ENCODE results near the gene MAGI1. TPM values are rescaled to one million over a fixed set of nuclear protein-coding genes. Genes with fewer than 3 reads are reported as not detected.

MAGI1 gene
- total RNA-seq, 1 experiment from 2014 or later, result 38.6 TPM

DNA sequence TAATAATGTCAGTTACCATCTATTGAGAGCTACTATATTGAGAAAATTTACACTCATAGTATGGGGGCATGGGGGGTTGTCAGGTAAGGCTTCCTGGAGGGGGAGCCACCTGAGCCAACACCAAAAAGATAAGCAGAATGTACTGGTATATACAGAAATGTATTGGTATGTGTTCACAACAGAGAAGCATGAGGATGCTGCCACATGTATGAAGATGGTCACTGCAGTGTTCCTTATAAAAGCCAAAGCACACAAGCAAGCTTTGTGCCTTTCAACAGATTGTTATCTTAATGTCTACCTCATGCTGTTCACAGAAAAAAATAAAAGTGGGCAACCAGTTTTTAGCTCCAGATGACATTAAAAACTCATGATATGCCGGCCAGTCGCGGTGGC, 149.0 kb downstream of the MAGI1 start:
- Histone ChIP-seq H3K4me2 (ENCODE audit: low read length) (peak overlapping the region; percentile 38), H3K27ac (ENCODE audit: low read depth, low read length) (no peak overlapping the region; the same call in 1 of the 2 replicates), H3K36me3 (ENCODE audit: control insufficient read depth in 1 of 2, insufficient read depth in 2 of 2, low read length in 2 of 2) (no peaks in the 10 kb centered on the region), H3K9me2 (ENCODE audit: insufficient read depth) (no peaks in the 10 kb centered on the region), H2AFZ (ENCODE audit: low read depth, low read length, poor library complexity, severe bottlenecking) (no peak overlapping the region), H3K4me1 (ENCODE audit: control insufficient read depth in 1 of 2, insufficient read depth in 2 of 2, low read length in 2 of 2) (peaks cover 9 to 10% of the 10 kb centered on the region in 2 experiments; a peak in 3 of 4 replicates), H4K20me1 (ENCODE audit: insufficient read depth) (no peaks in the 10 kb centered on the region; the same call in 1 of the 2 replicates), H3K9me3 (ENCODE audit: control insufficient read depth in 1 of 2, insufficient read depth in 1 of 2, low read depth in 1 of 2, low read length in 2 of 2) (no peaks in the 10 kb centered on the region), H3K79me2 (ENCODE audit: insufficient read depth, low read length) (0 out of 2 replicates have a peak, but pooled peaks cover 15% of the 10 kb centered on the region), H3K9ac (ENCODE audit: low read length) (no peak overlapping the region), H3K4me3 (replicated peaks in 1 of 2; ENCODE audit: low read depth in 1 of 2, low read length in 2 of 2) (no peak overlapping the region), H3K27me3 (ENCODE audit: insufficient read depth, low read length) (no peaks in the 10 kb centered on the region)
- CTCF ChIA-PET, result no interaction called here
- RAD21 ChIA-PET (ENCODE audit: low non-redundant PET in 1 of 2, low total read pairs in 2 of 2, uncharacterized antibody in 2 of 2, unreplicated experiment in 2 of 2), result no interaction called here
- DNase-seq (ENCODE audit: low read depth, low spot score) (no peak), ATAC-seq (peak; percentile 30; the same call in 1 of the 2 replicates)
- no peak for TF ChIP-seq SRF (IDR thresholded peaks at IDR 0.05; ENCODE audit: low read depth)
- no peak for TF ChIP-seq SIN3A (IDR thresholded peaks at IDR 0.05; ENCODE audit: low read depth)
- no peak for TF ChIP-seq RAD21 (IDR thresholded peaks at IDR 0.05; ENCODE audit: low read depth)
- no peak for TF ChIP-seq EZH2phosphoT487 (IDR thresholded peaks at IDR 0.05; ENCODE audit: borderline replicate concordance)
- TF ChIP-seq ZFX (IDR thresholded peaks at IDR 0.05), result no peak
- TF ChIP-seq EZH2 (IDR thresholded peaks at IDR 0.05), result no peak
- TF ChIP-seq ZNF274 (IDR thresholded peaks at IDR 0.05; ENCODE audit: low read depth, low read length), result no peak
- TF ChIP-seq, protein P1, sequence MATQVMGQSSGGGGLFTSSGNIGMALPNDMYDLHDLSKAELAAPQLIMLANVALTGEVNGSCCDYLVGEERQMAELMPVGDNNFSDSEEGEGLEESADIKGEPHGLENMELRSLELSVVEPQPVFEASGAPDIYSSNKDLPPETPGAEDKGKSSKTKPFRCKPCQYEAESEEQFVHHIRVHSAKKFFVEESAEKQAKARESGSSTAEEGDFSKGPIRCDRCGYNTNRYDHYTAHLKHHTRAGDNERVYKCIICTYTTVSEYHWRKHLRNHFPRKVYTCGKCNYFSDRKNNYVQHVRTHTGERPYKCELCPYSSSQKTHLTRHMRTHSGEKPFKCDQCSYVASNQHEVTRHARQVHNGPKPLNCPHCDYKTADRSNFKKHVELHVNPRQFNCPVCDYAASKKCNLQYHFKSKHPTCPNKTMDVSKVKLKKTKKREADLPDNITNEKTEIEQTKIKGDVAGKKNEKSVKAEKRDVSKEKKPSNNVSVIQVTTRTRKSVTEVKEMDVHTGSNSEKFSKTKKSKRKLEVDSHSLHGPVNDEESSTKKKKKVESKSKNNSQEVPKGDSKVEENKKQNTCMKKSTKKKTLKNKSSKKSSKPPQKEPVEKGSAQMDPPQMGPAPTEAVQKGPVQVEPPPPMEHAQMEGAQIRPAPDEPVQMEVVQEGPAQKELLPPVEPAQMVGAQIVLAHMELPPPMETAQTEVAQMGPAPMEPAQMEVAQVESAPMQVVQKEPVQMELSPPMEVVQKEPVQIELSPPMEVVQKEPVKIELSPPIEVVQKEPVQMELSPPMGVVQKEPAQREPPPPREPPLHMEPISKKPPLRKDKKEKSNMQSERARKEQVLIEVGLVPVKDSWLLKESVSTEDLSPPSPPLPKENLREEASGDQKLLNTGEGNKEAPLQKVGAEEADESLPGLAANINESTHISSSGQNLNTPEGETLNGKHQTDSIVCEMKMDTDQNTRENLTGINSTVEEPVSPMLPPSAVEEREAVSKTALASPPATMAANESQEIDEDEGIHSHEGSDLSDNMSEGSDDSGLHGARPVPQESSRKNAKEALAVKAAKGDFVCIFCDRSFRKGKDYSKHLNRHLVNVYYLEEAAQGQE (IDR thresholded peaks at IDR 0.05; ENCODE audit: low read depth), result no peak
- TF ChIP-seq YY1 (IDR thresholded peaks at IDR 0.05; ENCODE audit: extremely low read depth, insufficient replicate concordance, low read depth, low read length), result no peak
- TF ChIP-seq TCF7L2 (IDR thresholded peaks at IDR 0.05; ENCODE audit: borderline replicate concordance, extremely low read depth, insufficient read depth, insufficient read length), result no peak
- TF ChIP-seq SP1 (IDR thresholded peaks at IDR 0.05; ENCODE audit: low read depth), result no peak
- TF ChIP-seq, protein P2, sequence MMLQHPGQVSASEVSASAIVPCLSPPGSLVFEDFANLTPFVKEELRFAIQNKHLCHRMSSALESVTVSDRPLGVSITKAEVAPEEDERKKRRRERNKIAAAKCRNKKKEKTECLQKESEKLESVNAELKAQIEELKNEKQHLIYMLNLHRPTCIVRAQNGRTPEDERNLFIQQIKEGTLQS (IDR thresholded peaks at IDR 0.05), result no peak
- TF ChIP-seq EGR1 (IDR thresholded peaks at IDR 0.05; ENCODE audit: low read depth), result no peak
- TF ChIP-seq ZBTB33 (IDR thresholded peaks at IDR 0.05; ENCODE audit: extremely low read depth, insufficient replicate concordance, low read length), result no peak
- no peak for TF ChIP-seq MAX (IDR thresholded peaks at IDR 0.05)
- no peak for TF ChIP-seq ELF1 (IDR thresholded peaks at IDR 0.05; ENCODE audit: borderline replicate concordance, low read depth)
- TF ChIP-seq FOSL1 (IDR thresholded peaks at IDR 0.05; ENCODE audit: low read depth), result no peak
- no peak for TF ChIP-seq JUND (IDR thresholded peaks at IDR 0.05)
- no peak for TF ChIP-seq CBX3 (IDR thresholded peaks at IDR 0.05; ENCODE audit: low read depth)
- intact Hi-C loops (cut with micrococcal nuclease), result no loop called here
- BruUV-seq (replicated peaks), result no TSS peak
- POLR2A ChIA-PET, result no interaction called here
